ENCODE measurements around the gene PDE4D.
"Not testable (repeated sequence)": the region's sequence is repeated elsewhere in the genome, so short reads cannot be mapped to it uniquely, and the experiment has no call there.

The PDE4D gene

GRCh38 chr5:59798862-59799667, 94.5 kb downstream of the PDE4D start:
- no peak for DNase-seq

GRCh38 chr5:59795141-59795540, 98.4 kb downstream of the PDE4D start:
- DNase-seq: no peak

- DNase-seq: no peak
Measured at GRCh38 chr5:59792983-59793585, 100.4 kb downstream of the PDE4D start.

DNA sequence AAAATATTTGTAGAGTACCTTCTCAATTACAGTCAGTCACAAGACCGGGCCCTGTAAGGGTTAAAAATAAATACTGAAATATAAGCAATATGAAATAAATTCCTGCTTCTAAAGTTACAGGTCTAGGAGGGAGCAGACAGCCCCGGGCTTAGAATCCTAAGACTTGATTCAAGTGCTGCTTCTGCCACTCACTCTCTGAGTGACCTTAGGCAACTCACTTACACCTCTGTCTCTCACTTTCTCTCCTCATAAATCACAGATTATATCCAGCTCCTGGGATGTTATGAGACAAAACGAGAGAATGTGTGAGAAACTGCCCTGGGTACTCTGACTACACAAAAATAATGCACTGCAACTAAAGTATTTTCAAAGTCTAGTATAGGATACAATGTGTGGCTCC, 101.9 kb downstream of the PDE4D start:
- no peak for DNase-seq

DNA sequence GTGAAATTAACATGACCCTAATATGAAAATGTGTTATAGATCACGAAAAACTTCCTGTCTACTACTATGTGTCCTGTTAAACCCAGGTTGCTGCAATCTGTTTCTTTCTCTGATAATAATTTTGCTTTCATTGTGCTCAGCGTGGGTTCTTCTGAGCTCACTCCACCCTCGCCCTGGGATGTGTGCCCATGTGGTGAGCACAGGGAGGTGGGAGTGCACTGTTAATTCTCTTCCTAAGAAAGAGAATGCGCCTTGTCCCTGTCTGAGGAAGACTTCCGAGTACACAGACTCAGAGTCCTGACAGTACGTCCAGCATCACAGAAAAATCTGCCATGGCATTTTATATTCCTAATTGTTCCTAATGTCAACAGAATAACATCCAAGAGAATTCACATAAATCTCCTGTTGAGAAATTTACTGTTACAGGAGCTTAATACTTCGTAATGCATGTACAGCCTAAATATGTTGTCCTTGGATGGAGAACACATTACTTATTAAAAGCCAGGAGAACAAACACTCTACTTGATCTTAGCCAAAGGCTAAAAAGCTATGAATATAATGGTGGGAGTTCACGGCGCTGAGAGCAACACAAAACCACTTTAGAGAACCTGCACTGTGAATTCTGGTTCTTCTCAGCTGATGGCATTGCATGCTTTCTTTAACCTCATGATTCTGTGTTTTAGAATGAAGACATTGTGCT, 102.6 kb downstream of the PDE4D start:
- DNase-seq: no peak

DNA sequence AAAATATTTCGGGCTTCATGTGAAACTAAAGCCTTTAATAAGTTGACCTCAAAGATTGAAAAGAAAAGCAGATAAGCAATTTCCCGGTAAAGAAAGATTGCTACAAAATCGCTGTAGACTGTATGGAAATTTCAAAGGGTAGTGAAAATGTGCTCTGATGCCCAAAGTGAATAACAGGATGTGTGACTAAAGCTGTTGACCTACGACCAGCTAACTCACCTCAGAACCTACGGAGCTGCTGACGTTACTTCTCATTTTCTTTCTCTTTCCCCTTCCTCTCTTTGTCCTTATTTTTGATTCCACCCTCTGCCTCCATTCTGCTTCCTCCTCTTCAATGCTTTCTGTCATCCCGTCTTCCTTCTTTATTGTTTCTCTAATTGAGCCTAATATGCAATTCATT, 103.2 kb downstream of the PDE4D start:
- DNase-seq: no peak

GRCh38 chr5:59789894-59790293, 103.6 kb downstream of the PDE4D start:
- DNase-seq: no peak

GRCh38 chr5:59789197-59789596, 104.3 kb downstream of the PDE4D start:
- DNase-seq: no peak

DNA sequence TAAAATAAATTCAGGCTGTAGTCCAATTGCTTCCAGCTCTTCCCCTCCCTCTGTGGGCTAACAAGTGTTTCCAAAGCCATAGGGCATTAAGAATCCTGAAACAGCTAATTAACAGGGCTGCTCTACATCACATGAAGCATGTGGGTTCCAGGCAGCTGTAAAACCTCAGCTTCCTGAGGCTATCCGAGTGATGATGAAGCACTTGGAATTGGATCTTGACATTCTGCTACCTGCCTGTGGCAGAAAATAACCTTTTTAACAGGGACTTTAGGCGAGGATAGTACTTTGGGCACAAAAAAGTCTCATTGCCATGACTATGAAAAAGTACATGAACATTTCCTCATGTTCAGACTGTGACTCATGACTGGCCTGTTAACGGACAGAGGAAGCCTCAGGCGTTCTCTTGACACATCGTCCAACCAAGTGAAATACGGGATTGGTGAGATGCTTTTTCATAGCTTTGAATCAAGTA, 107.2 kb downstream of the PDE4D start:
- DNase-seq: no peak

DNA sequence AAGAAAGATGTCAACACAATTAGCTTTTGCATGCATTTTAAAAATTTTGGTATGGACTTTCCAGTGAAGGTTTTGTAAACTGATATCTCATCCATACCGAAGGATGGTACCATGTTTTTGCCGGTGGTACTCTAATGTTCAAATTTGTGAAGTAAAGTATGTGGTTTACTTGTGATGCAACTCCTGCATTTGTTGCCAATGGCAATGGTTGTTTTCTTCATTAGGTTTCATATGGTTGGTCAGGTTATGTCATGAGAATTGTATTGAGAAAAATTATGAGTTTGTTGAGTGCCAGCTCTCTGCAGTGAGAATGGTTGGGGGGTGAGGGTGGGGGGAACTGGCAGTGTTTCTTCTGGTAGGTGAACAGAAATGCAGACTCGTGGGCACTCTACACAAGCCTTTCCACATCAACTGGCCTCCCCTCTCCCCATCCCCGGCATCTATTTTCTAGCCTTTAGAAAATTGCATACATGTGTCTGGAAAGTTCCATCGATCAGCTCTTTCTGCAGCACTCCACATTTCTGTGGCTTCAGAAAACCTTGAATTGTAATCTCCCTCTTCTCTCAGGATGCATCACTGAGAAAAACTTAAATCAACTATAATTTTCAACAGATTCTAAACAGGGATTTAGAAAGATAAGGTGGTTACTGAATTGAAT, 107.7 kb downstream of the PDE4D start:
- no peak for DNase-seq

- DNase-seq: not testable (repeated sequence)
Measured at GRCh38 chr5:59784708-59785107, 108.8 kb downstream of the PDE4D start.

DNA sequence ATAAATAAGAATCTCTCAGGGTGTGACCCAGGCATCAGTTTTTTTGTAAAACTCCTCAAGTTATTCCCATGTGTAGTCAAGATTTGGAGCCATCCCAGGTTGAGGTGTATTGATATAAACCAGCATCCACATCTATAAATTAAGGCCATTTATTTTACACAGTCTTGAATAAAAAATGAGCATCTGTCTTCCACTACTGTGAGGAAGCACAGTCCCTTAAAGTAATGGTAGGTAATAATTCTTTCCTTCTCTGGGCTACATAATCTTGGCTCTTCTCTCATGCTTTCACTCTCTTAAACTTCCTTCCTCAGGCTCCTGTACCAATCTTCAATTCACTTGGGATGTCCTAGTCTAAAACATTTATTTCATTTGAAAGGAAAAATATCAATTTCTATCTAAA, 110.3 kb downstream of the PDE4D start:
- no peak for DNase-seq

GRCh38 chr5:59782856-59783255, 110.7 kb downstream of the PDE4D start:
- no peak for DNase-seq

DNA sequence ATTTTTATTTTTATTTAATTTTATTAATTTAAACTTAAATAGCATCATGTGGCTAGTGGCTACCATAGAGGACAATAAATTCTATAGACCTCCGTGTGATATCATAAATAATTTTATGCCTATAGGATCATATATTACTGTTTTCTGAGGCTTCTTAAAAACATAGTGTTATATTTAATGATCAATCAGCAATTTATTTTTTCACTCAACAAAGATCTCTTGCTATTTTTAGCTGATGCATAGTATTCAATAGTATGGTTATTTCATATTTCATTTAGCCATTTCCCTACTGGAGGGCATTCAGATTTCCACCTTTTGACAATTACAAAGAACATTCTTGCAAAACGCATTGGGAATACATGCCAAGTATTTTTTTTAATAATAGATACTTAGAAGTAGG, 114.1 kb downstream of the PDE4D start:
- no peak for DNase-seq

DNA sequence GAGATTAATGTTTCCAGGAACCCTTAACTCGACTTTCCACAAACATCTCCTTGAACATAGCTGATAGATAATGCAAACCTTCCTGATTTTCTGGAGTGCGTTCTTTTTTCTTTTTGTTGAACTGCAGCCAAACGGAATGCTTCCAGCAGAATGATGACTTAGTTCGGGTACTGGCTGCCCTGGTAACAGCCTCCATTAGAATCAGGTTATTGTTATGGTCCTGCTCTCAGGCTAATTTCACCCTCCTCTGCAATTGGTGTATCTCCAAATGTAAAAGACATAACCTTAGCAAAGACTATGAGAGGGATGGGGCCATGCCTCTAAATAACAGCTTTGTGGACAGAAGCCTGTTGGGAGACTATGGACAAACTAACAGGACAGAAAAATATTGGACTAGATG, 116.5 kb downstream of the PDE4D start:
- no peak for DNase-seq

GRCh38 chr5:59773294-59773693, 120.2 kb downstream of the PDE4D start:
- no peak for DNase-seq

DNA sequence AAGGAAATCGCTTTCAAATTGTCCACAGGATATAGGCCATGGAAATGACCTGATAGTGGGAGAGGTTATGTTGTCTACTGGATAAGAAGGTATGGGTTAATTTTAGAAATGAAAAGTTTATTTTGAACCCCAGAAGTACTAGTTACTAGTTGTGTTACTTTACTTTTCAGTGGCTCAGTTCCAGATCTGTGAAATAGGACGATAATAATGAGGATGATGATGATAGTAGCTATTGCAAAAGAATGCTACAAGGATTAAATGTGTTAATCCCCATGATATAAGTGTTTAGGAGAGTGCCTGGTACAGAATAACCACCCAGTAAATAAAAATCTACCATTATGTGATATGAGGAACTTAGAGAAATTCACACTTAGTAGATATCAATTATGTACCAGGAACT, 120.8 kb downstream of the PDE4D start:
- DNase-seq: no peak

- no peak for DNase-seq
Measured at GRCh38 chr5:59772206-59772605, 121.3 kb downstream of the PDE4D start.

DNA sequence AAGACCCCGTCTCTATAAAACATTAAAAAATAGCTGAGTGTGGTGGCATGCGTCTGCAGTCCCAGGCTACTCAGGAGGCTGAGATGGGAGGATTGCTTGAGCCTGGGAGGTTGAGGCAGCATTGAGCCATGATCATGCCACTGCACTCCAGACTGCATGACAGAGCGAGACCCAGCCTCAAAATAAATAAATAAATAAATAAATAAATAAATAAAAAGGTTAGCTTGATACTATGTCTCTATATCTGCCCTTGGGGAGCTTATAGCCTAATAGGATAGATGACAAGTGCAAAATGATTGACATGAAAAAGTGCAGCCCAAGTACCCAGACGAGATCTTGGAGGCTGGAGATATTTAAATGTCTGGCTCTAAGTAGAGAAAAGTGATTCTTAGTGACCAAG, 122.6 kb downstream of the PDE4D start:
- DNase-seq: no peak

DNA sequence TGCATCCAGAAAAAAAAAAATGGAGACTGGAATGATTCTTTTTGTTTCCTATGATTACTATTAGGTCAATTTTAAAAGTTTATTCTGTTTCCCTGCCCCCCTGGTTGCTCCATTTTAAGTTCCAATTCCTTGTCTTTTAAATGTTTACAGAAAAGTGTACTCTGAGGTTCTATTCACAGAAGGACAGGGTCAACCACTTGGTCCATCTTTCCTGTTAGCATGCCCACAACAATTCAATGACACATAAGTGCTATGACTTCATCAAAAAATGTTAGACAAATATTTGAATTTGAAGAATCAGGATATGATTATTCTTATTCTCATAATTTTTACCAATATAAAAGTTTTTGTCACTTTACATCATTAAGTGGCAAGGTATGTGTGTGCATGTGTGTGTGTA, 123.7 kb downstream of the PDE4D start:
- no peak for DNase-seq

- no peak for DNase-seq
Measured at GRCh38 chr5:59769041-59769360, 124.5 kb downstream of the PDE4D start.

GRCh38 chr5:59768152-59769040, 125.1 kb downstream of the PDE4D start:
- DNase-seq: peak; percentile 87

Data from femur (tissue), 1 donor.